Measurements from ENCODE around the gene PDS5A. TPM values are rescaled to one million over a fixed set of nuclear protein-coding genes. Genes with fewer than 3 reads are reported as not detected.
A peak's percentile ranks its signal among the peaks of the same experiment; 100 is the strongest.

The PDS5A gene
- total and polyA plus RNA-seq, 12 donors: 12.6 to 36.2 (median 30.9) TPM

- H3K4me1 ChIP-seq: peaks cover 0 to 7% (median 0%) of the 10 kb centered on the region in 9 donors
- H3K27ac ChIP-seq: no peak overlapping the region
- intact Hi-C loops (cut with DNase I): loop anchor here in 1 of 10 donors (10.0 kb wide), 1 partner anchor 118 kb away; no protein-coding TSS in a partner anchor
- no peaks in the 10 kb centered on the region for H3K27me3 ChIP-seq
- H3K4me3 ChIP-seq: no peak overlapping the region
- DNase-seq (no peak), ATAC-seq (no peak)
- no peak for TF ChIP-seq CTCF (IDR thresholded peaks at IDR 0.05)
- H3K36me3 ChIP-seq: peaks cover 0 to 45% (median 0%) of the 10 kb centered on the region in 9 donors
- no peaks in the 10 kb centered on the region for H3K9me3 ChIP-seq
Observed at GRCh38 chr4:39822662-39823061, 155.0 kb downstream of the PDS5A start.

GRCh38 chr4:39821951-39822350 lies 155.8 kb downstream of the PDS5A start:
- H3K36me3 ChIP-seq: peaks cover 0 to 38% (median 0%) of the 10 kb centered on the region in 9 donors
- H3K4me1 ChIP-seq: peaks cover 0 to 7% (median 0%) of the 10 kb centered on the region in 9 donors
- no peak for TF ChIP-seq CTCF (IDR thresholded peaks at IDR 0.05)
- H3K4me3 ChIP-seq: no peak overlapping the region
- intact Hi-C loops (cut with DNase I): loop anchor here in 1 of 10 donors (10.0 kb wide), 1 partner anchor 117 kb away; no protein-coding TSS in a partner anchor
- ATAC-seq (no peak), DNase-seq (no peak)
- 97 to 98% methylated on average over 9 of the region's 9 CpGs for WGBS, 2 donors
- no peaks in the 10 kb centered on the region for H3K27me3 ChIP-seq
- H3K27ac ChIP-seq: no peak overlapping the region
- no peaks in the 10 kb centered on the region for H3K9me3 ChIP-seq

GRCh38 chr4:39820186-39820585 lies 157.5 kb downstream of the PDS5A start:
- peak in 7 of 8 donors; percentile 29 to 88 (median 57) for ATAC-seq
- WGBS, 2 donors: 57 to 69% methylated on average over 5 of the region's 5 CpGs

GRCh38 chr4:39818646-39819045 lies 159.1 kb downstream of the PDS5A start:
- WGBS, 2 donors: 90 to 99% methylated on average over 5 of the region's 5 CpGs
- H3K4me3 ChIP-seq: no peak overlapping the region
- intact Hi-C loops (cut with DNase I): no loop called here

More at GRCh38 chr4:39820186-39820585, 157.5 kb downstream of the PDS5A start:
- no peak for DNase-seq
- no peak for TF ChIP-seq CTCF (IDR thresholded peaks at IDR 0.05)
- Histone ChIP-seq H3K36me3 (peaks cover 0 to 21% (median 0%) of the 10 kb centered on the region in 9 donors), H3K4me3 (no peak overlapping the region), H3K27me3 (no peaks in the 10 kb centered on the region), H3K4me1 (no peaks in the 10 kb centered on the region), H3K27ac (peak overlapping the region in 4 of 10 donors; percentile 7 to 46 (median 36)), H3K9me3 (no peaks in the 10 kb centered on the region)
- intact Hi-C loops (cut with DNase I): loop anchor here in 1 of 10 donors (10.0 kb wide), 1 partner anchor 115 kb away; no protein-coding TSS in a partner anchor

More at GRCh38 chr4:39818646-39819045, 159.1 kb downstream of the PDS5A start:
- H3K27me3 ChIP-seq: no peaks in the 10 kb centered on the region
- no peak overlapping the region for H3K27ac ChIP-seq
- no peaks in the 10 kb centered on the region for H3K4me1 ChIP-seq
- no peak for DNase-seq
- H3K9me3 ChIP-seq: no peaks in the 10 kb centered on the region
- peaks cover 0 to 10% (median 0%) of the 10 kb centered on the region in 9 donors for H3K36me3 ChIP-seq
- no peak for ATAC-seq
- TF ChIP-seq CTCF (IDR thresholded peaks at IDR 0.05): no peak
